ENCODE measurements around the gene MTFP1.

DNA sequence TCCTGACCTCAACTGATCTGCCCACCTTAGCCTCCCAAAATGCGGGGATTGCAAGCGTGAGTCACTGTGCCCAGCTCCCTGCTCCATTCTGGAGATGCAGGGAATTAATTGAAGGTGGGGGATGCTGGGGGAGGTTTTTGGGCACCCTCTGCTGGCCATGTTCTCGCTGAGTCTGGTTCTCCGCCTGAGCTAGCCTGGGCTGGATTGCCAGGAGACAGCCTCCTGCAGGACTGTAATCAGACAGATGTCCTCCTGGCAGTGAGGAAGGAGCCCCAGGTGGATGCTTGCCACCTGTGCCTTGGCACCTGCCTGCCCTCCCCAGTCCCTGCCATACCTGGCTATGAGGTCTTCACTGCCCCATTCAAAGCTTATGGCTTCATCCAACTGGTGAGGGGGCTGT is 5.4 kb downstream of the MTFP1 start:
- TF ChIP-seq SIN3A (IDR thresholded peaks at IDR 0.05; ENCODE audit: borderline replicate concordance, insufficient read depth, low read length) (no peak), TAF1 (IDR thresholded peaks at IDR 0.05; ENCODE audit: borderline replicate concordance, insufficient read depth, low read length) (no peak), POLR2AphosphoS5 (IDR thresholded peaks at IDR 0.05; ENCODE audit: low read depth, low read length) (no peak), FOXP2 (optimal IDR thresholded peaks at IDR 0.05; ENCODE audit: borderline replicate concordance, extremely low read depth, extremely low read length, insufficient read depth) (no peak)
- TF ChIP-seq, protein P1, sequence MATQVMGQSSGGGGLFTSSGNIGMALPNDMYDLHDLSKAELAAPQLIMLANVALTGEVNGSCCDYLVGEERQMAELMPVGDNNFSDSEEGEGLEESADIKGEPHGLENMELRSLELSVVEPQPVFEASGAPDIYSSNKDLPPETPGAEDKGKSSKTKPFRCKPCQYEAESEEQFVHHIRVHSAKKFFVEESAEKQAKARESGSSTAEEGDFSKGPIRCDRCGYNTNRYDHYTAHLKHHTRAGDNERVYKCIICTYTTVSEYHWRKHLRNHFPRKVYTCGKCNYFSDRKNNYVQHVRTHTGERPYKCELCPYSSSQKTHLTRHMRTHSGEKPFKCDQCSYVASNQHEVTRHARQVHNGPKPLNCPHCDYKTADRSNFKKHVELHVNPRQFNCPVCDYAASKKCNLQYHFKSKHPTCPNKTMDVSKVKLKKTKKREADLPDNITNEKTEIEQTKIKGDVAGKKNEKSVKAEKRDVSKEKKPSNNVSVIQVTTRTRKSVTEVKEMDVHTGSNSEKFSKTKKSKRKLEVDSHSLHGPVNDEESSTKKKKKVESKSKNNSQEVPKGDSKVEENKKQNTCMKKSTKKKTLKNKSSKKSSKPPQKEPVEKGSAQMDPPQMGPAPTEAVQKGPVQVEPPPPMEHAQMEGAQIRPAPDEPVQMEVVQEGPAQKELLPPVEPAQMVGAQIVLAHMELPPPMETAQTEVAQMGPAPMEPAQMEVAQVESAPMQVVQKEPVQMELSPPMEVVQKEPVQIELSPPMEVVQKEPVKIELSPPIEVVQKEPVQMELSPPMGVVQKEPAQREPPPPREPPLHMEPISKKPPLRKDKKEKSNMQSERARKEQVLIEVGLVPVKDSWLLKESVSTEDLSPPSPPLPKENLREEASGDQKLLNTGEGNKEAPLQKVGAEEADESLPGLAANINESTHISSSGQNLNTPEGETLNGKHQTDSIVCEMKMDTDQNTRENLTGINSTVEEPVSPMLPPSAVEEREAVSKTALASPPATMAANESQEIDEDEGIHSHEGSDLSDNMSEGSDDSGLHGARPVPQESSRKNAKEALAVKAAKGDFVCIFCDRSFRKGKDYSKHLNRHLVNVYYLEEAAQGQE (IDR thresholded peaks at IDR 0.05; ENCODE audit: insufficient read depth in 1 of 2, low read depth in 2 of 2, low read length in 2 of 2) = no peak

Data from PFSK-1 (cell line).